RPMI8226 (cell line): Measurements from ENCODE around the gene ULBP3.
"Not testable (repeated sequence)": the region's sequence is repeated elsewhere in the genome, so short reads cannot be mapped to it uniquely, and the experiment has no call there.

Experiments
- DNase-seq: peaks from one replicate; pipeline ENCODE4 v3.0.0-alpha.2; 2015

The ULBP3 gene

DNA sequence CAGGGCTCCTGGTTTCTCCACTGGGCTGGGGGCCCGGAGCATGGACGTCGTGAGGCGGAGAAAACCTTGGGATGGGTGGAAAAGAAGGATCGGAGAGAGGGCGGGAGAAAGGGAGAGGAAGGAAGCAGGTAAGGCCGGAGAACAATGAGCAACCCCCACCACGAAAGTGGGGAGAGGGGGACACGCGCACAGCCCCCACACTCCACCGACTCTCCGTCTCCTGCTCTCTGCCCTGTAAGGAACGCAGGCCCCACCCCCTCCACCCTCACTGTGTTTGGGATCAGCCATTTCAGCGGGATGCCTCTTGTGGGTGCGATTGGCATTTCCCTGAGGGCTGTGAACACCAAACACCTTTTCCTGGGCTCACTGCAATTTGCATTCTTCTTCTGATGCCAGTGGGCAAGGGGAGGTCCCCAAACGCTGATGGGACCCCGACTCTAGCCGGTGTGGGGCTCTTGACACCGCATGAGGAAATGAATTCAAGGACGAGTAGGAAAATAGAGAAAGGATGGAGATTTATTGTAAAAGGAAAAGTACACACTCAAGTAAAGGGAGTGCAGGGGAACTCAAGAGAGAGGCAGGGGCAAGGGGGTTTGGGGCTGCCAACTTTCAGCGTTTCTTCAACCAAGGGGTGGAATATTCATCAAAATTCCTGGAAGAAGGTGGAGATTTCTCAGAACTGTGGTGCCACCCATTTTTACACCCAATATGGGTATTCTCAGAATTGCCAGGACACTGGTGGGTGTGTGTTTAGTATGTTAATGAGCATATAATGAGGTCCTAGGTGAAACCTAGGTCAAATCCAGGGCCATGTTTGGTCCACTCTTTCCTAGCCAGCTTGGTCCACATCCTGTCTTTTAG lies 30.5 kb downstream of the ULBP3 start:
- DNase-seq: no peak

DNA sequence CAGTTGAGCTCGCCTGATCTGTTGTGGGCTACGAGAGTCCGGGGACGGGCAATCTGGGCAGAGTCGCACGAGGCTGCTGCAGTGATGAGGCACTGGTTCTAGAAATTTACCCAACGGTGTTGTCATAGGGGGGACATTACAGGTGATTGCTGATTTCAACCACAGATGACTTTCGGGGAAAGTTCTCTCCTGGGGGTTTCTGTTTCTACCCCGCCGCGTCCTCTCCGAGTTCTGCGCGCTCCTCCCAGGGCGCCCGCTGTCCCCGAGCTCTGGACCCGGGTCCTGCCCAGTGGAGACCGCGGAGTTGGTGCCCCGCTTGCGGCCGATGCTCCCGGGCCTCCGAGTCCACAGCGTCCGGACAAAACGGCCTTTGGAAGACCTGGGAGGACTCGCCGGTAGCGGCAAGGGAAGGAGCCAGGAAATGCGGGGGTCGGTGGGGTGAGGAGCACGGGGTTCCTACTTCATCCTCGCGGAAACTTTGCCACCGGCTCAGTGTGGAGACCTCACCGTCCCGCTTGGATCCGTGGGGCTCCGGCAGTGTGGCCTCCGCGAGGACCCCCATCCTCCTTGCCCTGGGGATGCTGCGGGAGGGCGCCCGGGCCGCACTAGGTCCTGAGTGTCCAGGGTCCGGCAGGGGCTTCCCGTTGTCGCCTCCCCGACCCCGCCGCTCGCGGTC lies 31.3 kb downstream of the ULBP3 start:
- DNase-seq: no peak

DNA sequence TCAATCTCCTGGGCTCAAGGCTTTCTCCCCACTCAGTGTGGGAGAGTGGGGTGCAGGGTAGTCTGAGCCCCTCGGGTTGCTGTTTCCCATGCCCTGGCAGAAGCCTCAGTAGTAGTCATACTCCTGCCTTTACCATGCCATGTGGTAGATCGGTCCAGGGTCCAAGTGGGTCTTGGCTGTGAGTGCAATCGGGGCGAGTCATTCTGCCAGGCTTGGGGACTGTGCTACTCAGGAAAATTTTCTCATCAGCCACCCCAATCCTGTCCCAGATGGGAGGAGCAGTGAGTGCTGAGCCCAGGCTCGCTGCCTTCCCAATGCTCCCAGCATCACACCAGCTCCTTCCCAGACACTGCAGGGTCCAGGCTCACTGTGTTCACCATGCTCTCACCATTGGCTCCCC lies 32.8 kb downstream of the ULBP3 start:
- no peak for DNase-seq

DNA sequence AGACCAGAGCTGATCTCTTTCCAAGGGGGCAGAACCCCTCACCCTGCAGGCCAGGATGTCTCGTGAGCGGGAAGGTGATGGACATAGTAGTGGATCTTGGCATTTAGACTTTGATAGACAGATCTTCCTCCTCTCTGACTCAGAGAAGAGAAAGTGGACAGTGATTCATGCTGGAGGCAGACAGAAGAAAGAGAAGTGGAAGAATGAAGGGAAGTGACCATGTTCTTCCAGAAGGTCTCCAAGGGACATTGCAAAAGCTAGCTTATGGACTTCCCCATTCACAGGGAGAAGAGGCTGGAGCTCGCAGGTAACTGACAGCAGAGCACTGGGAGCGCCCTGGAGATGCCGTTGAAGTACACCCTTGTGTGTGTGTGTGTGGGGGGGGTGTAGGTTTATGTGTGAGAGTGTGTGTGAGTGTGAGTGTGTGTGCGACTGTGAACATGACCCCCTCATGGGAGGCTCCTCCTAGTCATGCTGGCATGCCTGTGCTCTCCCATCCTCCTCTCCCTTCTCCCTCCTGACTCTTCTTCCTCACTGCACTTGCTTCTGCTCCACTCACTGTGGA lies 35.6 kb downstream of the ULBP3 start:
- DNase-seq: no peak

DNA sequence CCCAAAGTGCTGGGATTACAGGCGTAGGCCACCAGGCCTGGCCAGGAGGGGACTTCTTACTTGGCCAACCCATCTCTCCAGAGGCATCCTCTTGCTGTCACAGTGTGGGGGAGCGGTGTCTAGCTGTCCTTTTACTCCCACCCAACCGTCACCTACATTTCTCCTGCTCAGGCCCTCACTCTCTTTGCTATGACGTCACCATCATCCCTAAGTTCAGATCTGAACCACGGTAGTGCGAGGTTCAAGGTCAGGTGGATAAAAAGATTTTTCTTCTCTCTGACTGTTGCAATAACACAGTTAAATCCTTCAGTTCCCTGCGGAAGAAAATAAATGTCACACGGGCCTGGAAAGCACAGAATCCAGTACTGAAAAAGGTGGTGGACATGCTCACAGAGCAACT lies 36.3 kb downstream of the ULBP3 start:
- no peak for DNase-seq

DNA sequence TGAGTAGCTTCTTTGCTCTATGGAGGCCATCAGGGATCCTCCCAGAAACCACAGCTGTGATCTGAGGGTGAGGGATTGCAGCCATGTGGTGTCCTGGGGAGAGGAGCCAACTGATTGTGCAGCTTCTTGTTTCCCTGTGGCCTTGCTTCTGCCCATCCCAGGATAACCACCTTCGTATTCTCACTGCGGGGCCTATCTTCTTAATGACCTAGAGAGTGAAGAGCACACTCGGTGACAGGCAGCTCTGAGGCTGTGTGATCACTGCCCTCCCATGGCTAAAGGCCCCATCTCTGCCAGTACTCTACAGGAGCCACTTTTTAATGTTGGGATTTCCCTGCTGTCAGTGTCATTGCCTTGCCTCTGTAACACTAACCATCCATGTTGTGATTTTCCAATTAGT lies 38.3 kb downstream of the ULBP3 start:
- no peak for DNase-seq

DNA sequence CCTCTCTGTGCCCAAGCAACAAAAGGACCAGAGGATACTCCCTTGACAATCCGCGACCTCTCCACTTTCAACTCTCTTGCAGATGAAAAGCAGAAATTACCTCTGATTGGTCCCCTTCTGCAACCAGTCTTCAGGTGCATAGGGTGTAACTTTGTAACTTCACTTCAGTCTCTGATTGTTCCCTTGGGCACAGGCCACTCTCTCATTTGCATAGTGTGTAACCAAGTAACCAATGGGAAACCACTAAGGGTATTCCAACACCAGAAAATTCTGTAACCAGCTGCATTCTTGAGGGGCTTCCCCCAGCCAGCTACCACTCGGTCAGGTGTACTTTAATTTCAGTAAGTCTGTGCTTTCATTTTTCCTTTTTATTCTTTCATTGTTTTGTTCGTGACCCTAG lies 39.2 kb downstream of the ULBP3 start:
- DNase-seq: peak; percentile 11

DNA sequence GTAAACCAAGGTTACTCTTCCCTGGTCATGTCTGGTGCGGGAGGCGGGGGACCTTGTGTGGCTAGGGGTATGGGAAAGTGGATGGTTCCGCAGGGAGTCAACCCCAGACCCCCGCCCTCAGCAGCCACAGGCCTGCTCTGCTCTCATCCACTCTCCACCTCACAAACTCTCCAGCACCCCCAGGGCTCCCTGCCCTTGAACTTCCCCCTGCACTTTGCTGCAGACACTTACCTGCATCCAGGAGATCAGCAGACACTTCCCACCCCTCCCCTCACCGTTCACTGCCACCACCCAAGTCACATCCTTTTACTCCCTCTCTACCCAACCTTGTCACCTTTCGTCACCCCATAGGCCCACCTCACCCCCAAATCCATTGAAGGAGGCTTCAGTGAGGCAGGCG lies 39.6 kb downstream of the ULBP3 start:
- no peak for DNase-seq

DNA sequence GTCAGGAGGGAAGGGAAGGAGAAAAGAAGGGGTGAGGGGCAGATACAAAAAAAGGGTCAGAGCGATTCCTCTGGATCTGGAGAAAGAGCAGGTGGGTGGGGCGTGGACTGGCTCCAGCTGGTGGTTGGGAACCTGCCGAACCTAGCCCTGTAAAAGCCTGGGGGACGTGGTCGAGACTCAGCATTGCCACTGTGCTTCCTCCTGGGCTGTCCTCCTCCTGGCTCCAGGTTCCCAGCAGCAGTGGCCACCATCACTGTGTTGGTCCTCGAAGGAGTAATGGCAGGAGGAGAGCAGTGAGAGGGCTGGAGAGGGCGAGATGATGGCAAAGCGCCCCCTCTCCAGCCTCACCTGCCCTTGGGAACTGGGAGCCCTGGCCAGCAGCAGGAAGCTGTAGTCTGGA lies 40.1 kb downstream of the ULBP3 start:
- no peak for DNase-seq

DNA sequence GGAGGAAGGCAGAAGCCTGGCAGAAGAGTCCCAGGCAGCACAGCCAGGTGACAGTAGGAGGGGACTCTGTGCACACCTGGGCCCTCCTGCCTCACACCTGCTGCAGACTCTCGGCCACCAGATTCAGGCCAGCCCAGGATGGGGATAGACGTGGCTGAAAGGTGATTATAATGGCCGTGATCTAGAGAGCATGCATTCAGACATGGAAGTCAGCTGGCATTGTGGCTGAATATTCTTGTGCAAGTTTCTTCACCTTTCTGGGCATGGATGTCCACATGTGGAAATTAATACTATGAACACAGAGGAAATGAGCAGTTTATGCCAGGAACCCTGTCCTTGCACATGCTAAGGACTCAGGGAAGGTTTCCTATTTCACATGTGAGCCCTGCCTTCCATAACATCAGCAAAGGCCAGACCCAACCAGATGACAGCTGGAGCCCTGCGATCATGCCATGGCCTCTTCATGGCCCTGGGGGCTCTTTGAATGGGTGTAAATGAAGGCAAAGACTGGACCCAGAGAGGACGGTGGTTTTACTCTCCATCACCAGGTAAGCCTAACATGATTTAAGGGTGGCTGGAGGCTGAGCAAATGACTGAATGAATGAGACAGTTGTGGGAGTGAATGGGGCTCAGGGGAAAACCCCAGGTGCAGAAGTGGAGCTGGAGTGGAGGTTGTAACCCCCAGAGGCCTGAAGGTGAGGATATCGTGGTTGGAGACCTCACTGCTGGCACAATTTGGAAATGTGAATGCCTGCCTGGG lies 40.9 kb downstream of the ULBP3 start:
- no peak for DNase-seq

DNA sequence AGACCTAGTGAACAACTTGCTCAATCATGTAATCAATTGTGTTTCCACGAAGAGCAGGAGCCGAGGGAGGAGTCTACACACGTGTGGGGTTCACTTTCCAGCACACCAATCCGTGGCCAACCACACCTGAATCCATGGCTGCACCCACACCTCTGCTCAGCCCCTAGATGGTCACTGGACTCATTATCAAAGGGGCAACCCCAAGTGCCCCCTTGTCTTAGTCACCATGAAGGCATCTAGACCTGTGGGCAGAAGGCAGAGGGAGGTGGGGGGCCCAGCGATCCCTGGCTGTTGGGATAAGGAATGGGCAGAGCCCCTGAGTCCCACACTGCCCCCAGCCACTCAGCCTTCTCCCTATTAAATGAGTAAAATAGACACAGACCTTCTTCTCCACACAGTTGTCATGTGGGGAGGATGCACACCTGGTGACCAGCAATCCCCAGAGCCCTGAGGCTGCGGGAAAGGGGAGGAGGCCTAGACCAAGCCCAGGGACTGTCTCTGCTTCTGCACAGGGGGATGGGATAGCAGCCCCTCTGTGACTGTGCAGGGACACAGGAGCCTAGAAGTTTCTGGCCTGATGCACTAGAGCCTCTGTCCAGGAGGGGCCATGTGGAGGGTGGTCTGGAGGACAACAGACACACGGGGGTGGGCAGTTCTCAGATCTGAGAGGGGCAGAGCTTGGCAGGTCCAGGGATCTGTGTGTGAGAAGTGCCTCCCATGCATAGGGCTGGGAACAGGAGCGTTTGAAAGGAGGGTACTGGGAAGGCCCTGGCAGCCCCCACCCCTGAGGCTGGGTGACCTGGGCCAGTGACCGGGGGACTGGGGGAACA lies 41.7 kb downstream of the ULBP3 start:
- DNase-seq: peak; percentile 8

DNA sequence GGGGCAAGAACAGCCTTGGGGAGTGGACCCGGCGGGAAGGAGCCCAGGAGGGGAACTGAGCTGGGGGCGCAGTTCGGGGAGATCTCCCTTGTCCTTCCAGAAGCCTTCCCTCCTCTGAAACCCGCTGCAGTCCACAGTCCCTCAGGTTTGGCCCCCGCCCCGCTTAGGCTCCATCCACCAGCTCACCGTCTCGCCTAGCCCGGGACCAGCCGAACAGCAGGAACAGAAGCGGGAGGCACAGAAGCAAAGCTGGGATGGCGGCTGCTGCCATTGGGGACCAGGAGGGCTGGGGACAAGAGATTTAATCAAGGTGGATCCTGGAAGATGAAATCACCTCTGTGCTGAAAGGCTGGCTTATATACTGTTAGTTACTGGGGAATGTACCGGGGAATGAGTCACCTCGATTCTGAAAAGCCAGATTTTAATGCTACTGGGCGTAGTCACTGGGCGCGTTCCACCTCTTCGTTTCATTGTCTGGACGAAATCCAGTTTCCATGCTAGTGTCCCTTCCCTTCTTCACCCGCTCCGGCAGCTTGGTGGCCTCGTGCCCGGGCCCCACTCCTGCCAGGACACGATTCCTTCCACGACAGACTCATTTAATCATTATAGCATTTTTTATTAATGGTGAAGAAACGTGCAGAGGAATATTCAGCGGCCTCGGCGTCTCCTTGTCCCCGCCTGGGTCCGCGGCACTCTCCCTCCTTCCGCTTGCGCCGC lies 43.6 kb downstream of the ULBP3 start, which contains the start of gene RAET1L:
TSS of gene RAET1L (minus strand) at position 332 of the 717 bp plus-strand sequence. CDS start at position 271, 61 bp downstream.
- peak; percentile 9 for DNase-seq

DNA sequence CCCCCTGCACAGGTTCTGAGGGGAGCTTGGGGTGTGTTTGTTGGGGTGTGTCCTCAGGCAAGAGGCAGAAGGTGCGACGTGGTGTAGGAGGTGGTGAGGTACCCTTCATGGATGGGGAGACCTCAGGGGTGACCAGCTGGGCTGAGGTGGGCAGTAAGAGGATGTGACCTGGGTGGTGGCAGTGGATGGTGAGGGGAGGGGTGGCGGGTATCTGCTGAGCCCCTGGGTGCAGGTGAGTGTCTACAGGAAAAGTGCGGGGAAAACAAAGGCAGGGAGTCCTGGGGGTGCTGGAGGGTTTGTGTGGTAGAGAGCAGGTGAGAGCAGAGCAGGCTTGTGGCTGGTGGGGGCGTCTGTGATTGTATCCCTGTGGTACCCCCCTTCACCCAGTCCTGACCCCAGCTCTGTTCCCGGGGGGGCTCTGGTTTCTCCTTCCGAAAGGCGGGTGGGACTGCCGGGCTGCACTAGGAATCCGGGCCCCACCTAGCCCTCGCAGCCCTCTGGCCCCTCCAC lies 44.2 kb downstream of the ULBP3 start:
- no peak for DNase-seq

DNA sequence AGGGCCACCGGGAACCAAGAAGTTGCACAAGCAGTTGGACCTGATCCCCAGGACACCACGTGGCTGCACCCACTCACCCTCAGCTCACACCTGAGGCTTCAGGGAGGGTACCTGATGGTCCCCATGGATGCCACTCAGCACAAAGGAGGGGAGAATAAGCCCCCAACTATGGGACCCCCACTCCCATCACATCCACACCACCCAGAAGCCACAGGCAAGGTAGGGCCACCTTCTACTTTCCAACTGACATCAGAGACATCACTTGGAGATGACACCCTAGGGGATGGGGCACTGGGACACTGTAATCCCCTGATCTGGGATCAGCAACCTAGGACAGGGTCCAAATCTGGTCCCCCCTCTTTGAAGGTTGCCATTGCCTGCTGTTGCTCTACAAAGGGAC lies 44.9 kb downstream of the ULBP3 start:
- not testable (repeated sequence) for DNase-seq

DNA sequence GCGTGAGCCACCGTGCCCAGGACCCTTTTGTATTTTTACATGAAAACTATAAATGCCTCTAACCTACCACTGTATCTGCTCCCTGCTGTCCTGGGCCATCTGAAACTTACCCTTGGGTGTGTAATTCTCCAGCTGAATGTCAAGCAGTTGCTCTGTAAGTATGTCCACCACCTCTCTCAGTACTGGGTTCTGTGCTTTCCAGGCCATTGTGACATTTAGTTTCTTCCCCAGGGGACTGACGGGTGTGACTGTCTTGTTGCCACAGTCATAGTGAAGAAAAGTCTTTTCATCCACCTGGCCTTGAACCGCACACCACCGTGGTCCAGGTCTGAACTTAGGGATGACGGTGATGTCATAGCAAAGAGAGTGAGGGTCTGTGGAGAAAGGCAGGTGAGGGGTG lies 47.1 kb downstream of the ULBP3 start:
- DNase-seq: not testable (repeated sequence)

DNA sequence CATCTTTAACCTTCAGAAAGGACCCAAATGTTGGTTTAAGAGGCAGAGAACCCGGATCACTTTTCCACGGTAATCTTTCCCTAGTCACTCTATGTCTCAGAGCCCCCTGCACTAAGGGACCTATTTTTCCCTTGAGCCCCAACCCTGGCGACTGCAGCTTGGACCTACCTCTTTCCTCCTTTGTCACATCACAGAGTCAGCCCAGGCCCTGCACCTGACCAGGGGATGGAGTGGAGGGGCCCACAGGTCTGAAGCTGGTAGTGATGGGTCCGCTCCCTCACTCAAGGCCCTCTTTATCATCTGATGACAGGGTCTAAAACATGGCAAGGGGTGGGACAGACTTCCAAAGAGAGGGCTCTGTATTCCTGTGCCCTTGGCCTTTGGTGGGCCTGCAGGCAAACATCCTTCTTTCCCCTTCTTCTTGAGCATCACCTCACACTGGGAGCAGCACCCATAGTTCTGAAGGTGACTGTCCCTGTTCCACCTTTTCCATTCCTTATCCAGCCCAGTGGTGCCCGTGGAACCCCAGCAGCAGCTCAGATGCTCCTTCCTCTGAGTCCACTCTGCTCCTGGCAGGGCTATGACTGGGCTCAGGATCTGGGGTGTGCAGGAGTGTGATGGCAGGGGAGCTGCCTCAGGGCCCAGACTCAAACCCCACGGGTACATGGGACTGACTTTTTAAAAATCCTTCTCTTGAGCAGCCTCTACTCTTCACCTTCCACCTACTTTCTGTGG lies 49.9 kb downstream of the ULBP3 start:
- no peak for DNase-seq

DNA sequence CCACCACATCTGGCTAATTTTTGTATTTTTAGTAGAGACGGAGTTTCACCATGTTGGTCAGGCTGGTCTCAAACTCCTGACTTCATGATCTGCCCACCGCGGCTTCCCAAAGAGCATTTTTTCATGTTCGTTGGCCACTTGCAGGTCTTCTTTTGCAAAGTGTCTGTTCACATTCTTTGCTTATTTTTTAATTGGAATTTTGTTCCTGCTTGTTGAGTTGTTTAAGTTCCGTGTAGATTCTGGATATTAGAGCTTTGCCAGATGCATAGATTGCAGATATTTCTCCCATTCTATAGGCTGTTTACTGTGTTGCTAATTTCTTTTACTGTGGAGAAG lies 51.8 kb downstream of the ULBP3 start:
- not testable (repeated sequence) for DNase-seq

DNA sequence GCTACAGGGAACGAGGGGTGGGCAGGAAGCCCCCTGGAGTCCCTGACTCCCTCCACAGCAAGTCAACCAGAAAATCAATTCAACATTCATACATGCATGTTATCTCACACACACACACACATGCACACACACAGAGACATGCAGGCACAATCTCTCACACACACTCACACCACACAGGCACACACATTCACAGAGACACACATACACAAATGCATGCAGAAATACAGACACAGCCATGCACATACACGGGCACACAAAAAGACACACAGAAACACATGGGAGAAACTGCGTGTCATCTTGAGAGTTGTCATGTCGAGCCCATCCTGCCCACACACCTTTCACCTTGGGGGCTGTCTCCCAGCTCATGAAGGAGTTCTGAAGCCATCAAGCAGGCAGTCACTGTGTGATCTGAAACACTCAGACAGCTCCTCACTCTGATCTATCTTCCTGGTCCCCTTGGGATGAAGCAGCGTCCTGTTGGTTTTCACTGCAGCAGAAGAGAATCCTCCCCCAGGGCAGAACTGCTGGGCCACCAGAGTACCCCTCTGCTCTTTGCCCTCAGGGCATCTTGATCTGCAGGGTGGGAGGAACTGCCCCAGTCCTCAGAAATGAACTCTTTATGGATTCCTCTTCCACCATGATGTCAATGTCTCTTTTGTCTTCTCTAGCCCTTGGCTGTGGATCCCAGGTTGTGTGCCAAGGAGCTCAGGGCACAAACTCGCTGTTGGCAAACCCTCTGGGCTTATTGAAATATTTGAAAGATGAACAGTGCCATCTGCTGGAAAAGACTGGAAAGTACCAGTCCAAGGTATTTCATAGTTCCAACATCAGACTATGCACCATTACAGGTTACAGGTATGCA lies 52.4 kb downstream of the ULBP3 start:
- peak; percentile 70 for DNase-seq

DNA sequence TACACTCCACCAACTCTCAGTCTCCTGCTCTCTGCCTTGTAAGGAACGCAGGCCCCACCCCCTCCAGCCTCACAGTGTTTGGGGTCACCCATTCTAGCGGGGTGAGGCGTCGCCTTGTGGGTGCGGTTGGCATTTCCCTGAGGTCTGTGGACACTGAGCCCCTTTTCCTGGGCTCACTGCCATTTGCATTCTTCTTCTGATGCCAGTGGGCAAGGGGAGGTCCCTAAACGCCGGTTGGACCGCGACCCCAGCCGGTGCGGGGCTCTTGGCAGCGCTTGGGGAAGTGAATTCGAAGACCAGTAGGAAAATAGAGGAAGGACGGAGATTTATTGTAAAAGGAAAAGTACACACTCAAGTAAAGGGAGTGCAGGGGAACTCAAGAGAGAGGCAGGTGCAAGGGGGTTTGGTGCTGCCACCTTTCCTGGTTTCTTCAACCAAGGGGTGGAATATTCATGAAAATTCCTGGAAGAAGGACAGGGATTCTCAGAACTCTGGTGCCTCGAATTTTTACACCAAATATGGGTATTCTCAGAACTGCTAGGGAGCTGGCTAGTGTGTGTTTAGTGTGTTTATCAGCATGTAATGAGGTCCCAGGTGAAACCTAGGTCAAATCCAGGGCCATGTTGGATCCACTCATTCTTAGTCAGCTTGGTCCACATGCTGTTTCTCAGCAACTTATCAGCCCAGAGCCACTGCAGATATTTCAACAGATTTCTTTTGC lies 53.5 kb downstream of the ULBP3 start:
- peak; percentile 18 for DNase-seq
